CD4-positive, alpha-beta T cell treated with Interleukin-15 for 4 hours (primary cell): ENCODE data around the gene KRT7.

Source experiments
- DNase-seq: peaks from one replicate; pipeline ENCODE4 v3.0.0-alpha.2; 2020; ENCODE audit warnings: low spot score

KRT7 gene

DNA sequence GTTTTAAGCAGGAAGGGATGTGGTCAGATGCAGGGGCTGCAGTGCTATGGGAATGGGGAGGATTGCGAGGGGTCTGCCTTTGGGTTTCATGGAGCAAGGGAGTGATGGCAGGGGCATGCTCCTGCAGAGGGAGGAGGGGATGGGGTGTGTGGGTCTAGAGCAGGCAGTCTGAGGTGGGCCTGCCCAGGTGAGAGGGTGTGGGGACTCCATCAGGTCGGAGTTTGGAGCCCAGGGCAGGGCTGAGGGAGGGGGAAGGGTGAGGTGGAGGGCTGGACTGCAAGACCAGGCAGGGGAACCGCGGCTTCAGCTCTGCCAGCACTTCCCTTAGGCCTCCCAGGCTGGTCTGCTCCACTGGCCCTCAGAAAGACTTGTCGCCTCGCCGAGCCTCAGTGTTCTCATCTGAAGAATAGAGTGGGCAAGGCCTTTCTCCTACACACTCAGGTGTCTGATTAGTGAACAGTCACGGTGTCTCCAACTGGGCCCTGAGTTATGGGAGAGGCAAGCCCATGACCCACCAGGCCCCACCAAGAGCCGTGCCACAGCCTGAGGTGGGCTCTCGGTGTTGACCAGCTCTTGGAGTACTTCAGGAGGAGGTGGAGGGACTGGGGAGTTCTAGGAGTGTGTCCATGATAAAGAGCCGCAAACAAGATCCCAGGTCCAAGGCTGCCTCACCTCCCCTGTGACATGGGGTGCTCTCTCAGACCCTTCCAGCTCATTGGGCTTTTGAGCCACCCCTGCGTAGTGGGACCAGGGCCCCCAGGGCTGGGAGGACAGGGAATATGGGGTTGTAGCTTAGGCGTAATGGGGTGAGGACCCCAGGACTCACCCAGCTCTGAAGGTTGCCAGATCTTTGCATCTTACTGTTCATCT, 21.1 kb upstream of the KRT7 start:
- no peak for DNase-seq

DNA sequence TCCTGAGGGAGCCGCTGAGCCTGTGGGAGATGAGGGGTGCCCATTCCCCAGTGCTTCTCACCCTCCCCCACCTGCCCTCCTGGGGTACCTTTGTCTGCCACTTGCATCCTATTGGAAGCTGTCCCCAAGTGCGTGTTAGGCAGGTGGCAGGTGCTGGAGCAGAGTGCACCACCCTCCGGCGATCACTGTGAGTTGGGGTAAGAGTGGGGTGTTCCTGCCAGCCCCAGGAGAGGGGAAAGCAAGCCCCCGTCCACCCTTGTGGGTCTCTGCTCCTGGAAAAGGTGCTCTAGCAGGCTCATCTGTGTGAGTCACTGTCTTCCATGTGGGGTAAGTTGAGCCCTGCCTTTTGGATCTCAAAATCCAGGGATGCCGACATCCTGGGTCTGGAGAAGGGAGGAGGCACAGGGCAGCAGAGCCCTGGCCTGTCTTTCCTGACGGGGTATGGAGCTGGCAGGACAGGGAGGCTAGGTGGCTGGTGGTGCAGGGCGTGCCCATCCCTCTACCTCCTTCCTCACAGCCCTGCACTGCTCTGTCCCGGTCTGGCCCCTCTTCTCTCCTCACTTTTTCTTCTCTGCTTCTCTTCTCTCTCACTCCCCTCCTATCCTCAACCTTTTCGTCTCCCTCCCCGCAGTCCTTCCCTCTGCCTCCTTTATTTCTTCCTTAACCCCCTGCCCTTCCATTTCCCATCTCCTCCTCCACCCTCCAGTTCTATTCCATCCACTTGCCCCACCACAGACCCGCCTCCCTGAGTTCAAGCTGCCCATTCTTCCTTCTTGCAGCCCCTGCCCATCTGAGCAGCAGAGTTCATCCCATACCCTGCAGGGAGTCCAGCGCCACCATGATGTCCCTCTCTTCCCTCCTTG, 20.1 kb upstream of the KRT7 start:
- no peak for DNase-seq

DNA sequence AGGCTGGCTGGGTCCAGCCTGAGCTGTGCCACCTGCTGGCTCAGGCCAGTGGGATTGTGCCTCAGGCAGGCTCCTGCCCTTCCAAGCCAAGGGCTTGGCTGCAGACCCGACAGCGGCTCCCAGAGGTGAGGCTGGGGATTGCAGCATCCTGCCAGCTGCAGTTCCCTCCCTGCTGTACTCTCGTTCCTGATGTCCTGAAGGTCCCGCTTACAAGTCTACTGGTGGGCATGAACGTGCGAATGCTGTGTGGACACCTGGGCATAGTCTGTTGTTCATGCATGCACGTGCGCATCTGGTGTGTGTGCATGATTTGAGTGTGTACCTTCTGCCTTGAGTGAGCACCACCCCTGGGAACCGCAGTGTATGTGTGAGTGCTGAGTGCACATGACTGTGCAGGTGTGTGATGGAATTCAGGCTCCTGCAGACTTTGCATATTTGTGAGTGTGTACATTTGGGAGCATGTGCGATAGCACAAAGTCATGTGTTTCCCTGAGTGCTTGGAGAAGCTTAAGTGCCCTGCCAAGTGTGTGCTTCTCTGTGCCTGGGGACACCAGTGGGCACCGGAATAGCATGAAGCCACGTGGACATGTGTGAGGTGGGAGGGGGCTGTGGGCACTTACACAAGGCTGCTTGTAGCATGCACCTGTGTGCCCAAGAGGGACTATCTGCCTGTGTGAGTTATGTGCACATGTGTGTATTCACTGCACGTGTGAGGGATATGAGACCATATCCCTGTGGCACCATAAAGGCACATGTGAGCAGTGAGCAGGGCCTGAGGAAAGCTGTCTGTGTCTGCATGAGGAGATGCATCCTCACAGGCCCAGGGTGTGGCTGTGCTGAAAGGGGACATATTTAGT, 19.3 kb upstream of the KRT7 start:
- peak; percentile 40 for DNase-seq

DNA sequence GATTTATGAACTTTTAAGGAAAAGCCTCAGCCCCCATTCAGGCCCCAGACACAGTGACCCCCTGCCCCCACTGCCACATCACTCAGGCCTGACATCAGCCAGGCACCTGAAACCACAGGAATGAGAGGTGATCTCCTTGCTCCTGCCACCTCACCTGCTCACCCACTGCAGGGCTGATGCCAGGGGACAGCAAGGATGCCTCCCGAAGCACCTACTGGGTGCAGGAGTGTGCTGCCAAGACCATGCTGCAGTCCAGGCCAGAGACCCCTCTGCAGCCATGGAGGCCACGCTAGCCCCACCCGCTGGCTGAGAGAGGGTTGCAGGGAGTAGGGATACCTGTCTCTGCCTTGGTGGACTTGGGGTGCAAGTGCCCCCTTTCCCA, 18.6 kb upstream of the KRT7 start:
- no peak for DNase-seq

DNA sequence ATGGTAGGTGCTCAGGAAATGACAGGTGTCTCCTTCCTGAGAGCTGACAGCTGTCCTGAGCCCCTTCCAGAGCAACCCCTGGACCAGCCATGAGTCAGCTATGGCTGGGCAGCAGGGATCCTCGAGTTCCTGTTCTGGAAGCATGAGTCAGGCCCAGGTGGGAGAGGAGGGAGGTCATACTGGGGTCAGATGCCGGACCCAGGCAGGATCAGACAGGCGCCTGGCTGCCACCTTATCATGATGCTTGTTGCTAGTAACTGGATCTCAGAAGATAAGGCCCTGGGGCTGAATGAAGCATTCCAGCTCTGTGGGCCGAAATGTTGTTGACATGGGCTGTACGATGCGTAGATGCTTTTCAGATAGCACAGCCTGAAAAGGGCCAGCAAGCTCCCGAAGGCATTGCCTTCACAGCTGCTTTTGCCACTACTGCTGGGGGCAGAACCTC, 17.4 kb upstream of the KRT7 start:
- no peak for DNase-seq

DNA sequence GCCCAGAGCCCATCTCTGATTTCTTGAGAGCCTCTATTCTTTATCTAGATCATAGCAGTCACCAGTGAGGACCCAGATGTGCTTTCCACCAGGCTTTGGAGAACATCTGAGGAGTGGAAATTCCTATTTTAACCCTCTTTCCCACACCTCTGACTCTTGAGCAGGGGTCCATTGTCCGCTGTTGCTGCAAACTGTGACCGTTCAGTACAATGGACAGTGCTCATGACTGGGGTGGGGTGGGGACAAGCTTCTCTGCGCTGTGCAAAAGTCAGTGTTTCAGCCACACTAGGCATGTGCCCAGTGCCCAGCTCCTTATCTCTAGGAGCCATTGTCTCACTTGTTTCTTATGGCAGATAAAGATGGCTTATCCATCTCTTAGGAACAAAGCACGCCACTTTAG, 16.9 kb upstream of the KRT7 start:
- no peak for DNase-seq

DNA sequence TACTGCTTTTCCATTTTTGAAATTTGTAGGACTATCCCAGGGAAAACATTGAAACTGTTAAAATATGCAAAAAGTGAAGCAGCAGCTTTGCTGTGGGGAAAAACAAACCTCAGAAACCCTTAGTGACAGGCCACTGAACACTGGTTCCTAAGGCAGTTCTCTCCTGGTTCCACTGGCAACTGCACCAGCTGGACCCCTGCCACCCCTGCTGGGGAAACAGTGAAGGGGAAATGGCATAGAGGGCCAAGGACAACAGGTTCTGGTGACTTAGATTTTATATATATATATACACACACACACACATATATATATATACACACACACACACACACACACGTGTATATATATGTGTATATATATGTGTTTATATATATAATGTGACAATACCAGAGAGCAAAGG, 16.2 kb upstream of the KRT7 start:
- no peak for DNase-seq

DNA sequence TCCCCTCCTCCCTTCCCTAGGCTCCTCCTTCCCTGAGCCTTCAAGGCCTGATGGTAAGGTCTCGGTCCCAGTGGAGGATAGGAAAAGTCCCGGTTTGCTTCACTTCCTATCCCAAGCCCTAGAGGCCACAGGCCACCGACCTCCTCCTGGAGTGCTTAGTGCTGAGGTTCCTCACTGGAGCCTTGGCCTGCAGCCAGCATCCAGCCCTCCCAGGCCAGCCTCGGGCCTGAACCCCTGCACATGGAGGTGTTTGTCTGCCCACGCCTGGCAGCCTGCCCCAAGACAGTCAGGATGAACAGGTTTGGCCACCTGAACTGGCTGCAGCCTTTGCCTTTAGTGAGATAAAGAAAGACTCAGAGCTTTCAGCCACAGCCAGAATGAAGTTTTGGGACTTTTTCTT, 15.8 kb upstream of the KRT7 start:
- no peak for DNase-seq

DNA sequence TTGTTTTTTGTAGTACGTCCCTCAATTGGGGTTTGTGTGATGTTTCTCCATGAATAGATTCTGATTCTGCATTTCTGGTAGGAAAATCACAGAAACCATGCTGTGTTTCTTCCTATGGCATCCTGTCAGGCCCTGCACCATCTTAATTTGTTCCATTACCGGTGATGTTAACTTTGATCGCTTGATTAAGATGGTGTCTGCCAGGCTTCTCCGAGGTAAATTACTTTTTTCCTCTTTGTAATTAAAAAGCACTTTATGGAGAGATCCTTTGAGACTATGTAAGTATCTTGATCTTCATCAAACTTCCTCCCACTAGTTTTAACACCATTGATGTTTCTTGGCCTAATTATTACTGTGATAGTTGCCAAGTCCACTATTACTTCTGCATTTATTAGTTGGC, 15.0 kb upstream of the KRT7 start:
- DNase-seq: no peak

DNA sequence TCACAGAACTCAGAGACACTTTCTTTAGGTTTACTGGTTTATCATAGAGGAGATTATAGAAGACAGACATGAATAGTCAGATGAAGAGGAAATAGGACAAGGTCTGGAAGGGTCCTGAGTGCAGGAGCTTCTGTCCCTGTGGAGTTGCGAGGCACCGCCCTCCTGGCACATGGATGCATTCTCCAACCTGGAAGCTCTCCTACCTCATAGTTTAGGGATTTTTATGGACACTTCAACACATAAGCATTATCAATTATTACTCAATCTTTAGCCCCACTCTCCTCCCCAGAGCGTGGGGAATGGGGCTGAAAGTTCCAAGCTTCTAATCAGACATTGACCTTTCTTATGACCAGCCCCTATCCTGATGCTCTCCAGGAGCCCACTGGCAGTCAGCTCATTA, 12.6 kb upstream of the KRT7 start:
- DNase-seq: no peak

DNA sequence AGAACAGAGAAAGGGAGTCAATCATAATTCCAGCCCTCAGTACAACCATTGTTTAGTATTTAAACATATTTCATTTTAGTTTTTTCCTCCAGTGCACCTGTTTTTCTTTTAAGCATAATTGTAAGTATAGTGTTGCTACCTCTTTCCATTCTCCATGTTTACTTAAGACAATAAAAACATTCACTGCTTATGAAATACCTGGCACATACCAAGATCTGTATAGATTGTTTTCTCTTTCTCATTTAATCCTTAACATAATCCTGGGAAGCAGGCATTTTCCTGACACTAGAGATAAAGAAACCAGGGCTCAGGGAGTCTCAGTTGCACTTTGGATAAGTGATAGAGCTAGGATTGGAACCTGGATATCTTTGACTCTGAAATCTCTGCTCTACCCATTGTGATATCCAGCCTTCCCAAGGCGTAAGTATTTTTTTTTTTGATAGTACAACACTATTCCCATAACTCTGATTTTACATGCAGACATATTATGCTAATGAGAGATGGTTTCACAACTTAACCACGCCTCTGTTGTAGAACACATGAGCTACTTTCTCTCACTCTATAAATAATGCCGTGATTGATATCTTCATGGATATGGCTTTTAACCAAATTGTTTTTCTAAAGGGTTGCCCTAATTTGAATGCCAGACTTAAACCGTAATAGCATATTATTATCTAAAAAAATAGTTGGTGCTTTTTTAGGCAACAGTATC, 11.8 kb upstream of the KRT7 start:
- DNase-seq: no peak

DNA sequence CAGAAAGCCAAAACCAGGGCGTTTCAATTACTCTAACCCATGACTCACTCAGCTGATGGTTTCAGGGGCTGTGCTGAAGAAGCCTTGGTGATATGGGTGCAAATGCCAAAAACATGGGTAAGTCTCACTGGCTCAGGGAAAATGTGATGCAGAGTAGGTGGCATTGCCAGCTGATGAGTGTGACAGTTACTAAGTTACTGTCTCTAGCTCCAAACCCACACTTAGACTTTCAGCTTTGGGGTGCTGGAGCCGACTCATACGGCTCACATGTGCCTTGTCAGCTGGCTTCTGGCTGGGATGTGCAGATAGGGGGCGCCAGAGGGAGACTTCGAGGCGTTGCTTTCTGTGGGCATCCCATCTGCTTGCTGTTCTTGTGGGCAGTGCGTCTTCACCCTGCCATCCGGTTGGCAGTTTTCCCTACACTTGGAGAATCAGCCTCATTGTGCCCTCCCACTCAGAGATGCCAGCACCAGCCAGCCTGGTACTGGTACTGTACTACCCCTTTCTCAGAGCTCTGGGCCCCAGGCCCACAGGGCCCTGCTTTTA, 11.1 kb upstream of the KRT7 start:
- peak; percentile 30 for DNase-seq

DNA sequence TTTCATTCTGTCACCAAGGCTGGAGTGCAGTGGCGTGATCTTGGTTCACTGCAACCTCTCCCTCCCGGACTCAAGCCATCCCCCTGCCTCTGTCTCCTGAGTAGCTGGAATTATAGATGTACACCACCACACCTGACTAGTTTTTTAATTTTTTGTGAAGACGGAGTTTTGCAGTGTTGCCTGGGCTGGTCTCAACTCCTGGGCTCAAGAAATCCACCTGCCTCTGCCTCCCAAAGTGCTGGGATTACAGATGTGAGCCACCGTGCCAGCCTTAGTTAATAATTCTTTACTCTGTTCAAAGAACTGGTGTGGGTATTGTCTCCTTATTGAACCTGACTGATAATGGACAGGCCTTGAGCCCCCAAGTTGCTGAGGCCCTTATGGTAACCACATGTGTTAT, 10.4 kb upstream of the KRT7 start:
- DNase-seq: no peak

DNA sequence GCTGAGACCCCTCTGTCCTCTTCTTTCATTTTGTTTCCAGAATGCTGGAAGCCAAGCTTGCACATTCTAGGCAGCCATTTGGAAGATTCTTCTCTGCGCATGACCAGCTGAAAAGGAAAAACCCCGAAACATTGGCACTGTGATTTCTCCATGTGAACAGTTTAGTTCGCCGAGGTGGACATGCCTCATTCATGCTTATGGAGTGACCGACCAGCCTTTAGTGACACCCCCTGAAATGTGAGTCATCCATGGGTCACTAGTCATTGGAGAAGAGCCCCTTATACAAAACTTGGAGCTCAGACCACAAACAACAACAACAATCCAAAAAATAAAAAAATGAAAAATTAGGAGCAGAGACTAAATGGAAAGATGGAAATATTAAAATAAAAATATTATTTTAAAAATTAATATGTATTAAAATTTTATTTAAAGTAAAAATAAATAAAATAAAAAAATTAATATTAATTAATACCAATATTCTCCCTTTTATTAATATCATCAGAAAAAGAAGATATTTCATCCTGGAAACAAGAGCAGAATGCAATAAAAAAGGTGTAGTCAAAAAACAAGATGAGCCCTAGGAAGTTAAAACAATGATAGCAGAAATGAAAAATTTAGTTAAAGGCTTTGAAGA, 9.5 kb upstream of the KRT7 start:
- no peak for DNase-seq

DNA sequence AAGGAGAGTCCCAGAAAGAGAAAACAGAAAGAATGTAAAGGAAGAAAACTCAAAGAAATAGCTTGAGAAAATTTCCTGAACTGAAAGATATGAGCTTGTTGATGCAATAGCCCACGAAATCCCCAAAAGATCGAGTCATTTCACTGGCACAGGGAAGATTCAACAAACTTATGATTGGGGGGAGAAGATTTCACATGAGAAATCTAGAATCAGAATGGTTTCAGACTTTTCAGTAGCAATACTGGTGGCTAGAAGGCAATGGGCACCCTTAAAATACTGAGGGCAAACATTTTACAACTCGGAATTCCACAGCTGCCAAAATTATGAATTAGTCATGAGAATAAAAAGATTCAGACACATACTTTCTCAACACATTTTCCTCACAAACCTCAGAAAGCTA, 8.9 kb upstream of the KRT7 start:
- DNase-seq: no peak

DNA sequence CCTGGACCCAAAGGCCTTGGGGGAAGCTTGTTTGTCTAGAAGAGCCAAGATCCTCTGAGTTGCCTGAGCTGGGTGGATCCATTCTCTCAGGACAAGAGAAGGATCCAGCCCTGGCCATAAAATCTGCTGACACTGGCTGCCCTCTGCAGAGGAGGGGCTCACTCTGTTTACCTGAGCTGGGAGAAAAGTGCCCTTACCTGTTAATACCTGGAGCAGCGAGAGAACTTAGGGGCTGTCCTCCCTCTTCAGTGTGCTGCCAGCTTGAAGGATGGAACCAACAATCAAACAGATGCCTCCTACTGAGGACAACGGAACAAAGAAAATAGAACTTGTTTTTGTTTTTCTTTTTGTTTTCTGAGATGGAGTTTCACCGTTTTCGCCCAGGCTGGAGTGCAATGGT, 7.3 kb upstream of the KRT7 start:
- no peak for DNase-seq

DNA sequence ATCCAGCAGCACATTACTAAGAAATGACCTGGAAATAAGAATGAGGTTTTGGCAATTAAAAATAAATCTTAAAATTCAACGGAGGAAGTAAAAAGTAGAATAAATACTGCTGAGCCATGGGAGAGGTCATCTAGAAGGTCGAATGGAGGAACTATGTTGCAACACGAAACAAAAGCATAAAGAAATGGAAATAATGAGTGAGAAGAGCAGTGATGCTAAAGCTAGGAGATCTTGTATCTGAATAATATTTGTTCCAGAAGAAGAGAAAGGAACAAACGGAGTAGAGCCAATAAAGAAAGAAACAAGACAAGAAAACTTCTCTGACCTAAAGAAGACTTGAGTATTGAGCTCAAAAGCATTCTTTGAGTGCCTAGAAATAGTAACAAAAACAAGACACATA, 6.6 kb upstream of the KRT7 start:
- no peak for DNase-seq

DNA sequence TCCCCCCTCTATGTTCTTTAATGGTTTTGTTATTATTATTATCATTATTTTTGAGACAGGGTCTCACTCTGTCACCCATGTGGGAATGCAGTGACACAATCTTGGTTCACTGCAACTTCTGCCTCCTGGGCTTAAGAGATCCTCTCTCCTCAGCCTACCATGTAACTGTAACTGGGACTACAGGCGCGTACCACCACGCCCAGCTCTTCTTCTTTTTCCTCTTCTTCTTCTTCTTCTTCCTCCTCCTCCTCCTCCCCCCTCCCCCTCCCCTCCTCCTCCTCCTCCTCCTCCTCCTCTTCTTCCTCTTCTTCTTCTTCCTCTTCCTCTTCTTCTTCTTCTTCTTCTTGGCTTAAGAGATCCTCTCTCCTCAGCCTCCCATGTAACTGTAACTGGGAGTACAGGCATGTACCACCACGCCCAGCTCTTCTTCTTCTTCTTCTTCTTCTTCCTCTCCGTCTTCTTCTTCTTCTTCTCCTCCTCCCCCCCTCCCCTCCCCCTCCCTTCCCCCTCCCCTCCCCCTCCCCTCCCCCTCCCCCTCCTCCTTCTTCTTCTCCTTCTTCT, 5.4 kb upstream of the KRT7 start:
- DNase-seq: no peak

DNA sequence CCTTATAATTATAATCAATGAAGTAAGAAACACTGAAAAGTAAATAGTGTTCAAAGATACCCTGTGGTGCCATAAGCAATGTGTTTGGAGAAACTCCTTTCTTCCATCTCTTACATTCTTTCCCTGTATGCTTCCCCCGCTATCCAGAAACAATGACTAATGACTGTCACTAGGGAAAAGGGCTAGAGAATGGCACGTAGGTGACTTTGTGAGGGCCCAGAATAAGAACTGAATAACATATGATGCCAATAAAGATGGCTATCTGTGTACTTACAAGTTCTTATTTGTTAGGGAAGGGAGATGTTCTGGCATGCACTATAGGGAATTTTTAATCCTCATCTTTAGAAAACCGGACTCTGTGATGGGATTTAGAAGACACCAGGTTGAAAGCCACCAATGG, 4.7 kb upstream of the KRT7 start:
- DNase-seq: no peak

DNA sequence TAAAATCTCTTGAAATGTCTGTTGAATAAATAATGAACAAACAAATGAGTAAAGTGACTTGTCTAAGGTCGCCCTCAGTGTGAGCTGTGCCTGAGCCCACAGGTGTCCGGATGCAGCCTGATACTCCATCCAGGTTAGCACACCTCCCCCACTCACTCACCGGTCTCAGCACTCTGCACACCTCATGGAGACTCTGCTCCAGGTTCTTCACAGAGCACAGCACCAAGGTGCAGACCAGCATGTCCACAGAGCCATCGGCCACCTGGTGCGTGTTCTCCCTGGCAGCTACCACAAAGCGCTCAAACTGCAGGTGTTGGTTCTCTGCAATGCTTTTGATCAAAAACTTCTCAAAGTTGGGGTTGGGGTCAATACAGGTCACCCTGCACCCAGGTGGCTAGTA, 4.1 kb upstream of the KRT7 start:
- no peak for DNase-seq
